CD14-positive monocyte (primary cell): ENCODE measurements around the gene SNAP47. TPM values are rescaled to one million over a fixed set of nuclear protein-coding genes. Genes with fewer than 3 reads are reported as not detected.

Source experiments
- DNase-seq, 3 donors: peaks; one replicate each; pipeline ENCODE4 v3.0.0-alpha.2; 2011 to 2022
- H2AFZ ChIP-seq: 2 replicates; pipeline ENCODE4 v1.6.0; 2012; ENCODE audit warnings: mild to moderate bottlenecking, low read depth, low read length, inconsistent platforms; ENCODE audit not compliant: insufficient read depth, poor library complexity, severe bottlenecking
- H3K27ac ChIP-seq, 2 donors: 1 replicate in 1 of 2; 2 replicates in 1 of 2; pipeline ENCODE4 v1.5.1; 2012 to 2013; ENCODE audit warnings: low read length in 2 of 2, control low read depth in 1 of 2, inconsistent platforms in 1 of 2, low read depth in 1 of 2, mild to moderate bottlenecking in 1 of 2
- H3K27me3 ChIP-seq, 2 donors: one replicate each; pipeline versions ENCODE4 v1.6.0 to v1.6.1; 2011 to 2013; ENCODE audit warnings: low read length in 2 of 2; ENCODE audit not compliant: control insufficient read depth in 2 of 2, insufficient read depth in 2 of 2
- H3K36me3 ChIP-seq, 2 donors: replicated peaks in 1 of 2; 1 replicate in 1 of 2; 2 replicates in 1 of 2; pipeline versions ENCODE4 v1.5.1 to v1.6.1; 2012 to 2013; ENCODE audit warnings: low read length in 2 of 2, control low read depth in 1 of 2, inconsistent platforms in 1 of 2, mild to moderate bottlenecking in 1 of 2; ENCODE audit not compliant: insufficient read depth in 2 of 2, control insufficient read depth in 1 of 2
- H3K4me1 ChIP-seq, 2 donors: 1 replicate in 1 of 2; 2 replicates in 1 of 2; pipeline versions ENCODE4 v1.5.1 to v1.6.1; 2012 to 2013; ENCODE audit warnings: low read length in 2 of 2, control low read depth in 1 of 2, inconsistent platforms in 1 of 2, mild to moderate bottlenecking in 1 of 2, moderate library complexity in 1 of 2; ENCODE audit not compliant: insufficient read depth in 2 of 2, control insufficient read depth in 1 of 2
- H3K4me2 ChIP-seq: replicated peaks from 2 replicates; pipeline ENCODE3; 2012; ENCODE audit warnings: low read length, moderate library complexity, mild to moderate bottlenecking; ENCODE audit not compliant: poor library complexity, severe bottlenecking; ENCODE audit errors: extremely low read depth
- H3K4me3 ChIP-seq, 3 experiments: fragments of 200-600 bp in 1 of 3; sonication (generic) in 1 of 3; replicated peaks in 1 of 3; 1 replicate in 2 of 3; 2 replicates in 1 of 3; pipeline ENCODE4 v1.5.1; 2011 to 2013; ENCODE audit warnings: low read length in 3 of 3, mild to moderate bottlenecking in 3 of 3, control low read depth in 2 of 3, low read depth in 2 of 3, inconsistent platforms in 1 of 3, moderate library complexity in 1 of 3
- H3K79me2 ChIP-seq: 2 replicates; pipeline ENCODE4 v1.6.0; 2012; ENCODE audit warnings: mild to moderate bottlenecking, control low read depth, inconsistent platforms, low read length, moderate library complexity; ENCODE audit not compliant: insufficient read depth
- H3K9ac ChIP-seq: 2 replicates; pipeline ENCODE4 v1.6.0; 2017; ENCODE audit warnings: low read length, mild to moderate bottlenecking; ENCODE audit not compliant: insufficient read depth, poor library complexity, severe bottlenecking
- H3K9me3 ChIP-seq, 2 donors: replicated peaks in 1 of 2; 1 replicate in 1 of 2; 2 replicates in 1 of 2; pipeline versions ENCODE4 v1.5.1 to v1.6.1; 2012 to 2013; ENCODE audit warnings: low read length in 2 of 2, control low read depth in 1 of 2; ENCODE audit not compliant: control insufficient read depth in 1 of 2, insufficient read depth in 1 of 2
- H4K20me1 ChIP-seq: 2 replicates; pipeline ENCODE4 v1.6.0; 2012; ENCODE audit warnings: mild to moderate bottlenecking, low read length, control low read depth, moderate library complexity; ENCODE audit not compliant: insufficient read depth
- H3K27ac Mint-ChIP-seq, 7 donors: one replicate each; pipeline ENCODE4 v1.8.0; 2020; ENCODE audit warnings: mild to moderate bottlenecking in 7 of 7, mixed read lengths in 7 of 7, moderate library complexity in 6 of 7, inconsistent platforms in 2 of 7
- H3K27me3 Mint-ChIP-seq, 3 donors: one replicate each; pipeline ENCODE4 v1.8.0; 2021 to 2022; ENCODE audit warnings: low read depth in 3 of 3, mild to moderate bottlenecking in 3 of 3, mixed read lengths in 3 of 3, moderate library complexity in 3 of 3, inconsistent platforms in 1 of 3
- H3K36me3 Mint-ChIP-seq, 2 donors: one replicate each; pipeline ENCODE4 v1.8.0; 2020; ENCODE audit warnings: mixed read lengths in 2 of 2, inconsistent platforms in 1 of 2, mild to moderate bottlenecking in 1 of 2
- H3K4me1 Mint-ChIP-seq: one replicate; pipeline ENCODE4 v1.8.0; 2020; ENCODE audit warnings: mild to moderate bottlenecking, mixed read lengths
- H3K4me3 Mint-ChIP-seq, 2 donors: one replicate each; pipeline ENCODE4 v1.8.0; 2020; ENCODE audit warnings: mild to moderate bottlenecking in 2 of 2, mixed read lengths in 2 of 2, moderate library complexity in 1 of 2
- H3K9me3 Mint-ChIP-seq, 7 donors: one replicate each; pipeline ENCODE4 v1.8.0; 2020 to 2022; ENCODE audit warnings: mixed read lengths in 7 of 7, mild to moderate bottlenecking in 6 of 7, moderate library complexity in 6 of 7, inconsistent platforms in 2 of 7
- CTCF ChIP-seq: fragments of 200-600 bp; IDR thresholded peaks from one replicate; pipeline ENCODE4 v1.8.0; 2022; ENCODE audit warnings: antibody characterized with exemption, mild to moderate bottlenecking
- WGBS: methylation state at CpG from one replicate; pipeline ENCODE4 v1.1.5; 2013; ENCODE audit warnings: missing lambda C conversion rate; ENCODE audit not compliant: insufficient coverage; 5-methylcytosine and 5-hydroxymethylcytosine counted together
- intact Hi-C, 2 donors: fragments of 100-400 bp; cut with micrococcal nuclease; formaldehyde crosslinking; loops; one replicate each; pipeline versions ENCODE4 v1.15.0 to v1.15.1; 2023
- polyA plus RNA-seq, 3 donors: library from polyadenylated mRNA; depleted of rRNA in 1 of 3; unstranded in 2 of 3; stranded (reverse) in 1 of 3; fragments of 300-500 nt in 2 of 3; fragments of >200 nt in 1 of 3; fragmentation: Illumina TruSeq in 2 of 3; gene quantifications; 1 replicate in 2 of 3; 2 replicates in 1 of 3; pipeline ENCODE4 v1.2.3, GENCODE V29; 2012 to 2021

The SNAP47 gene
- polyA plus RNA-seq, 3 donors, result 15.4 to 25.0 (median 20.5) TPM

GRCh38 chr1:227762231-227762911, 27.1 kb downstream of the SNAP47 start:
- Mint-ChIP-seq H3K27ac (no peak overlapping the region), H3K4me1 (peaks cover 21% of the 10 kb centered on the region), H3K36me3 (peaks cover 47 to 53% of the 10 kb centered on the region in 2 donors), H3K4me3 (no peak overlapping the region), H3K9me3 (no peaks in the 10 kb centered on the region), H3K27me3 (no peaks in the 10 kb centered on the region)
- H2AFZ ChIP-seq, result no peak overlapping the region
- intact Hi-C loops, result loop anchor here (5.0 kb wide), 1 partner anchor 185 kb away; the partner anchor contains the start of gene WNT9A (in 2 of the 2)
- H3K4me3 ChIP-seq, result no peak overlapping the region
- 19% methylated on average over 21 of the region's 22 CpGs for WGBS
- peaks cover 6% of the 10 kb centered on the region for H4K20me1 ChIP-seq
- H3K27me3 ChIP-seq, result no peaks in the 10 kb centered on the region
- no peak overlapping the region for H3K27ac ChIP-seq
- no peak overlapping the region for H3K9ac ChIP-seq
- no peaks in the 10 kb centered on the region for H3K79me2 ChIP-seq
- H3K36me3 ChIP-seq, result peaks cover 29 to 62% of the 10 kb centered on the region in 2 donors
- DNase-seq, result peak; percentile 24 to 49 (median 38)
- H3K9me3 ChIP-seq, result no peaks in the 10 kb centered on the region
- H3K4me2 ChIP-seq, result no peak overlapping the region
- TF ChIP-seq CTCF, result peak; percentile 84
- peaks cover 0 to 13% of the 10 kb centered on the region in 2 donors for H3K4me1 ChIP-seq

GRCh38 chr1:227763246-227764018, 28.2 kb downstream of the SNAP47 start:
- Histone ChIP-seq H3K36me3 (peaks cover 36 to 66% of the 10 kb centered on the region in 2 donors), H3K27ac (no peak overlapping the region), H3K4me3 (no peak overlapping the region), H3K9me3 (no peaks in the 10 kb centered on the region), H4K20me1 (peaks cover 6% of the 10 kb centered on the region), H2AFZ (no peak overlapping the region), H3K4me1 (peaks cover 0 to 13% of the 10 kb centered on the region in 2 donors), H3K9ac (no peak overlapping the region), H3K79me2 (no peaks in the 10 kb centered on the region), H3K27me3 (no peaks in the 10 kb centered on the region), H3K4me2 (no peak overlapping the region)
- WGBS, result 95% methylated on average over 16 of the region's 16 CpGs
- DNase-seq, result no peak
- intact Hi-C loops, result loop anchor here (5.0 kb wide), 1 partner anchor 184 kb away; the partner anchor contains the start of gene WNT9A (in 2 of the 2)
- H3K36me3 Mint-ChIP-seq, result peaks cover 50 to 63% of the 10 kb centered on the region in 2 donors
- no peak overlapping the region for H3K4me3 Mint-ChIP-seq
- H3K9me3 Mint-ChIP-seq, result no peaks in the 10 kb centered on the region
- TF ChIP-seq CTCF, result no peak
- no peaks in the 10 kb centered on the region for H3K27me3 Mint-ChIP-seq
- peaks cover 21% of the 10 kb centered on the region for H3K4me1 Mint-ChIP-seq
- peak overlapping the region in 1 of 7 donors; percentile 19 for H3K27ac Mint-ChIP-seq
